ENCODE results near the gene SLC25A21.
A peak's percentile ranks its signal among the peaks of the same experiment; 100 is the strongest.
"Not testable (repeated sequence)": the region's sequence is repeated elsewhere in the genome, so short reads cannot be mapped to it uniquely, and the experiment has no call there.

SLC25A21 gene

DNA sequence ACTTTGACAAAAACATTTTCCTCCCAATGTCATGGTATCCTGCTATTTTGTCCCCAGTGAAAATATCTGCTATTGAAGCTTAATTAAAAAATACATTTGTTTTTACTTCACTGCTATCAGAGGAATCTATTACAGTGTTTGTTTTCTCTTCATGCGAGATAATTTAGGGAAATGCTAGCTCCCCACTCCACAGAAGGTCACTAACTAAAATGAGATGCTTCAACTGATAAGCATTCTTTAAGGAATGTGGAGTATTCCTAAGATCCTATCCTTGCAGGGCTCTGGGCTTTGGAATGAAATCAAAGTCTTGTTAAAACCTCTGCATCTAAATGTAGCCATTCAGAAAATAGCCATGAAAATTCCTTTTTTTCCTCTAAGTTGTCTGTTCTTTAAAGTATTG is 471.3 kb downstream of the SLC25A21 start:
- no peak overlapping the region for H3K9ac ChIP-seq (ENCODE audit: low read length)
- H3K27ac ChIP-seq (ENCODE audit: low read depth, low read length) = no peak overlapping the region
- no peak overlapping the region for H2AK5ac ChIP-seq (ENCODE audit: low read length)
- no peak overlapping the region for H4K5ac ChIP-seq (ENCODE audit: low read length)
- no peaks in the 10 kb centered on the region for H3K4me1 ChIP-seq (ENCODE audit: control insufficient read depth, low read depth, low read length)
- H3K4ac ChIP-seq (ENCODE audit: low read depth, low read length) = no peak overlapping the region
- H3K4me3 ChIP-seq (ENCODE audit: low read length) = no peak overlapping the region
- DNase-seq = peak; percentile 59
- H3K79me2 ChIP-seq (ENCODE audit: control insufficient read depth, insufficient read depth, low read length) = no peaks in the 10 kb centered on the region
- no peak overlapping the region for H2BK120ac ChIP-seq (ENCODE audit: low read depth, low read length)
- H2BK15ac ChIP-seq (replicated peaks; ENCODE audit: low read depth) = no peak overlapping the region
- H2BK5ac ChIP-seq (ENCODE audit: low read length) = no peak overlapping the region
- no peak overlapping the region for H3K23ac ChIP-seq (ENCODE audit: low read length)
- H3K27me3 ChIP-seq (ENCODE audit: insufficient read depth, low read length, poor library complexity) = no peaks in the 10 kb centered on the region
- H3K36me3 ChIP-seq (ENCODE audit: control insufficient read depth, insufficient read depth, low read length) = no peaks in the 10 kb centered on the region
- H3K18ac ChIP-seq (ENCODE audit: low read length) = no peak overlapping the region
- no peaks in the 10 kb centered on the region for H3K79me1 ChIP-seq (ENCODE audit: low read length)
- no peak overlapping the region for H3K4me2 ChIP-seq (ENCODE audit: low read length)
- H3K56ac ChIP-seq (ENCODE audit: low read length) = no peak overlapping the region
- H4K8ac ChIP-seq (ENCODE audit: low read depth, low read length) = no peak overlapping the region
- WGBS (ENCODE audit: extremely low coverage, insufficient coverage, low lambda C conversion rate) = no CpG with 5 or more reads among the region's 1 CpG

DNA sequence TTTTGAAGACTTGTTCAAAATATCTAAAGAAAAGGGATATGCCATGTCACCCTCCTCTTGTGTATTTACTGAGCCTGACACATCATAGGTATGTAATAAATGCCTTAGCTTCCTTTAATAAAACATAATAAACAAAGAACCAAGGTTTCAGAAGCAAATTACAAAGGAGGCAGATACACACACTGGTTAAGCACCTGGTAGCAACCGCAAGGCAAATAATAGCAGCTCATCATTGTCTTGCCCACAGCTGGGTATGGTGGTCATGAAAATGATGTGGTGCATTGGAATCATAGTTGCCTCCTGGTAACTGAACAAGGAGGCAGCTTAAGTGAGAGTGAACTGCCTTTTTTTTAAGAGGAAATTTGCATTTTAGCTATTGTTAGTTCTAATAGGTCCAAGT is 471.8 kb downstream of the SLC25A21 start:
- Histone ChIP-seq H3K56ac (ENCODE audit: low read length) (no peak overlapping the region), H3K18ac (ENCODE audit: low read length) (no peak overlapping the region), H2BK15ac (replicated peaks; ENCODE audit: low read depth) (no peak overlapping the region), H3K36me3 (ENCODE audit: control insufficient read depth, insufficient read depth, low read length) (no peaks in the 10 kb centered on the region), H3K9ac (ENCODE audit: low read length) (no peak overlapping the region), H3K23ac (ENCODE audit: low read length) (no peak overlapping the region), H4K8ac (ENCODE audit: low read depth, low read length) (no peak overlapping the region), H2BK5ac (ENCODE audit: low read length) (no peak overlapping the region), H3K79me2 (ENCODE audit: control insufficient read depth, insufficient read depth, low read length) (no peaks in the 10 kb centered on the region), H3K79me1 (ENCODE audit: low read length) (no peaks in the 10 kb centered on the region), H3K4ac (ENCODE audit: low read depth, low read length) (no peak overlapping the region), H3K4me1 (ENCODE audit: control insufficient read depth, low read depth, low read length) (no peaks in the 10 kb centered on the region), H2BK120ac (ENCODE audit: low read depth, low read length) (no peak overlapping the region), H3K4me2 (ENCODE audit: low read length) (no peak overlapping the region), H3K27ac (ENCODE audit: low read depth, low read length) (no peak overlapping the region), H3K4me3 (ENCODE audit: low read length) (no peak overlapping the region), H4K5ac (ENCODE audit: low read length) (no peak overlapping the region), H3K27me3 (ENCODE audit: insufficient read depth, low read length, poor library complexity) (no peaks in the 10 kb centered on the region), H2AK5ac (ENCODE audit: low read length) (no peak overlapping the region)
- WGBS (ENCODE audit: extremely low coverage, insufficient coverage, low lambda C conversion rate) = no CpG with 5 or more reads among the region's 1 CpG
- DNase-seq = no peak

DNA sequence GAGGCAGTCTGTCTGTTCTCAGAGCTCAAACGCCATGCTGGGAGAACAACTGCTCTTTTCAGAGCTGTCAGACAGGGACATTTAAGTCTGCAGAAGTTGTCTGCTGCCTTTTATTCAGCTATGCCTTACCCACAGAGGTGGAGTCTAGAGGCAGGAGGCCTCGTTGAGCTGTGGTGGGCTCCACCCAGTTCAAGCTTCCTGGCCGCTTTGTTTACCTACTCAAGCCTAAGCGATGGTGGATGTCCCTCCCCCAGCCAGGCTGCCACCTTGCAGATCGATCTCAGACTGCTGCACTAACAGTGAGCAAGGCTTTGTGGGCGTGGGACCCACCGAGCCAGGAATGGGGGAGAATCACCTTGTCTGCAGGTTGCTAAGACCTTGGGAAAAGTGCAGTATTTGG is 473.0 kb downstream of the SLC25A21 start:
- not testable (repeated sequence) for H3K9ac ChIP-seq (ENCODE audit: low read length); H4K8ac ChIP-seq (ENCODE audit: low read depth, low read length); H3K4me1 ChIP-seq (ENCODE audit: control insufficient read depth, low read depth, low read length); H3K36me3 ChIP-seq (ENCODE audit: control insufficient read depth, insufficient read depth, low read length); H3K56ac ChIP-seq (ENCODE audit: low read length); H3K79me1 ChIP-seq (ENCODE audit: low read length); H3K18ac ChIP-seq (ENCODE audit: low read length); H3K27me3 ChIP-seq (ENCODE audit: insufficient read depth, low read length, poor library complexity); H3K23ac ChIP-seq (ENCODE audit: low read length); H2AK5ac ChIP-seq (ENCODE audit: low read length); H3K4me2 ChIP-seq (ENCODE audit: low read length); H2BK15ac ChIP-seq (replicated peaks; ENCODE audit: low read depth); H3K4ac ChIP-seq (ENCODE audit: low read depth, low read length); H3K4me3 ChIP-seq (ENCODE audit: low read length); H3K79me2 ChIP-seq (ENCODE audit: control insufficient read depth, insufficient read depth, low read length); H3K27ac ChIP-seq (ENCODE audit: low read depth, low read length); H4K5ac ChIP-seq (ENCODE audit: low read length); H2BK5ac ChIP-seq (ENCODE audit: low read length); H2BK120ac ChIP-seq (ENCODE audit: low read depth, low read length); DNase-seq
- no CpG with 5 or more reads among the region's 7 CpGs for WGBS (ENCODE audit: extremely low coverage, insufficient coverage, low lambda C conversion rate)

DNA sequence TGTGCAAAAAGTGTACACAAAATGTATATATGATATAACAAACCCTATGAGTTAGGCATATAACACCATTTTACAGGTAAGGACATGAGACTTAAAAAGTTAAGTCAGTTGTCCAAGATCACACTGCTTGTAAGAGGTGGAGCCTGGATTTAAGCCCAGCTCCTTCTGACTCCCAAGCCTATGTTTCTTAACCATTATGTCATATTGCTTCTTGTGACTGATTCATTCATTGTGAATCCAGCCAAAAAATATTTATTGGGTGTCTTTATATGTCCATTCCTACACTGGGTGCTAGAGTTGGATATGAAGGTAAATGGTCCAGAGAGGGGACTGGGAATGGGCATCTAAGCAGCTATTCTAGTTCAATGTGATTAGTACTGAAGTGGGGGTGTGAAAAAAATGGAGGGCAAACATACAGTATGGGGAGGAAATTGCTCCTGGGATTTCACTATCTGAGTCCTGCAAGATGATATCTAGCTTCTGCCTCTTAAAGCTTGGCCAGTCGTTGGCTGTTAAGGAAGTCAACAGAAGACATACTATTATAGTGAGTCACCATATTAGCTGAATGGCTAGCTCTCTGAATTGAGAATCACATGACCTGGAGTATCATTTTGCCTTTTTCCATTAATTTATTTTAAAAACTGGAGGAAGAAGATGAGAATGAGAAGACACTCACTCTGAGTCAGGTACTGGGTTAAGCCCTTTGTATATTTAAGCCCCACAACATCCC is 481.9 kb downstream of the SLC25A21 start:
- Histone ChIP-seq H3K23ac (ENCODE audit: low read length) (no peak overlapping the region), H3K4me3 (ENCODE audit: low read length) (no peak overlapping the region), H3K4me1 (ENCODE audit: control insufficient read depth, low read depth, low read length) (no peaks in the 10 kb centered on the region), H3K9ac (ENCODE audit: low read length) (no peak overlapping the region), H3K36me3 (ENCODE audit: control insufficient read depth, insufficient read depth, low read length) (no peaks in the 10 kb centered on the region), H3K79me1 (ENCODE audit: low read length) (no peaks in the 10 kb centered on the region), H3K79me2 (ENCODE audit: control insufficient read depth, insufficient read depth, low read length) (no peaks in the 10 kb centered on the region), H2BK120ac (ENCODE audit: low read depth, low read length) (no peak overlapping the region), H2BK15ac (replicated peaks; ENCODE audit: low read depth) (no peak overlapping the region), H2BK5ac (ENCODE audit: low read length) (no peak overlapping the region), H3K4ac (ENCODE audit: low read depth, low read length) (no peak overlapping the region), H3K56ac (ENCODE audit: low read length) (no peak overlapping the region), H3K4me2 (ENCODE audit: low read length) (no peak overlapping the region), H3K27ac (ENCODE audit: low read depth, low read length) (no peak overlapping the region), H2AK5ac (ENCODE audit: low read length) (no peak overlapping the region), H4K5ac (ENCODE audit: low read length) (no peak overlapping the region), H3K18ac (ENCODE audit: low read length) (no peak overlapping the region), H3K27me3 (ENCODE audit: insufficient read depth, low read length, poor library complexity) (no peaks in the 10 kb centered on the region), H4K8ac (ENCODE audit: low read depth, low read length) (no peak overlapping the region)
- peak; percentile 52 for DNase-seq
- WGBS (ENCODE audit: extremely low coverage, insufficient coverage, low lambda C conversion rate) = no CpG with 5 or more reads among the region's 1 CpG

DNA sequence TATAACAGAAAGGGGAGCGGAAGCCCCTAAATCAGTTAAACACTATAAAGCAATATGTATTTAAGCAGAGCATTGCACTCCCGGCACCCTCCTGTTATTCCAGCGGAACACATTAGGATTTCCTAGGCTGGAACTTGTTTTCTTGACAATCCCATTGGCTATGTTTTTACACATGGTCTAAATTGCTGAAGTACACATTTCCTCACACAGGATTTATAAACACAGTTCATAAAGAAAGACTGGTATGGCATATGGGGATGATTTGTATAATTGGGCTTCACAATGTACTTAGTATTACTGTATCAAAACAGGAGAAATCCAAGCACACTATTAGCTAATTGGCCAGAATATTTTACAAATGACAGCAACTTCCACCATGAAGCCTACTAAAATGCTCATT is 487.5 kb downstream of the SLC25A21 start:
- no peak for DNase-seq
- no peak overlapping the region for H3K4ac ChIP-seq (ENCODE audit: low read depth, low read length)

More for the DNA sequence above, 487.5 kb downstream of the SLC25A21 start:
- H3K4me2 ChIP-seq (ENCODE audit: low read length) = no peak overlapping the region
- H2BK5ac ChIP-seq (ENCODE audit: low read length) = no peak overlapping the region
- no peaks in the 10 kb centered on the region for H3K79me1 ChIP-seq (ENCODE audit: low read length)
- H3K4me1 ChIP-seq (ENCODE audit: control insufficient read depth, low read depth, low read length) = no peaks in the 10 kb centered on the region
- no peak overlapping the region for H2AK5ac ChIP-seq (ENCODE audit: low read length)
- no peaks in the 10 kb centered on the region for H3K79me2 ChIP-seq (ENCODE audit: control insufficient read depth, insufficient read depth, low read length)
- H3K56ac ChIP-seq (ENCODE audit: low read length) = no peak overlapping the region
- H3K4me3 ChIP-seq (ENCODE audit: low read length) = no peak overlapping the region
- no peak overlapping the region for H3K18ac ChIP-seq (ENCODE audit: low read length)
- no peaks in the 10 kb centered on the region for H3K27me3 ChIP-seq (ENCODE audit: insufficient read depth, low read length, poor library complexity)
- H3K23ac ChIP-seq (ENCODE audit: low read length) = no peak overlapping the region
- no peak overlapping the region for H3K9ac ChIP-seq (ENCODE audit: low read length)
- no CpG with 5 or more reads among the region's 3 CpGs for WGBS (ENCODE audit: extremely low coverage, insufficient coverage, low lambda C conversion rate)
- no peaks in the 10 kb centered on the region for H3K36me3 ChIP-seq (ENCODE audit: control insufficient read depth, insufficient read depth, low read length)
- no peak overlapping the region for H3K27ac ChIP-seq (ENCODE audit: low read depth, low read length)
- no peak overlapping the region for H2BK15ac ChIP-seq (replicated peaks; ENCODE audit: low read depth)
- H4K8ac ChIP-seq (ENCODE audit: low read depth, low read length) = no peak overlapping the region
- no peak overlapping the region for H4K5ac ChIP-seq (ENCODE audit: low read length)
- no peak overlapping the region for H2BK120ac ChIP-seq (ENCODE audit: low read depth, low read length)
